HS-27A (cell line): Measurements from ENCODE around the gene SERF1B.
"Not testable (repeated sequence)": the region's sequence is repeated elsewhere in the genome, so short reads cannot be mapped to it uniquely, and the experiment has no call there.

Experiments
- DNase-seq: peaks from one replicate; pipeline ENCODE4 v3.0.0-alpha.2; 2012; ENCODE audit warnings: low read depth, missing footprints

The SERF1B gene

DNA sequence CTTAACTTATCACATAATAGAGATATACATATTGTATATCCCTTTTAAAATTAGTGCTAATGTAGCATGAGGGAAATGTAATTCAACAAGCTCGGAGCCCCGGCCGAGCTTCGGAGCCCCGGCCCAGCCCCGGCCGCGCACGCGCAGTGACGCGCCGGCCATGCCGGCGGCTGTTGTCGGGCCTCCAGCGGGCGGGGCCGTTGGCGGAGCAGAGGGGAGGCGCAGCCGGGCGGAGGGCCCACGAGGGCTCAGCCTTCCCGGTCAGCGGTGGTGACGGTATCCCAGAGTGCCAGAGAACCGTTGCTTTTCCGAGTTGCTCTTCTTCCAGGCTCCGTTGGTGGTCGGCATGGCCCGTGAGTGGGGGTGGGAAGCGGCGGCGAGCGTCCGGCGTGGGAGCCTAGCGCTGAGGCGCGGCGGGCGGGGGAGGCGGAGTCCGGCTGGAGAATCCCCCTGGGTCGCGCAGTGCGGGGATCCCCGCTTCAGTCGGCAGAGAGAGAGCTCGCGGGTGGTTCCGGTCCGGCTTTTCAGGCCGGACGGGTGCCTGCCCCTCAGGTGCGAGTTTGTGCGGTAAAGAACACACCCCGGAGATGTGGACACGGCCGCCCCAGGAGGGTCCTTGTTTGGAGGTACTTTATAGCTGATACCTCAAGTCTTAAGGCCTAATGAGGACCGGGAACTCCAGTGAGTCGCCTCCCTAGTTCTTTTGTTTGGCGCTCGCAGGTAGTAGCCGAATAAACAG, at the start of gene SERF1B:
Gene SERF1B, plus strand, starts transcription at position 146 of the 739 bp plus-strand sequence. Its CDS starts 201 bp downstream, at position 347.
- DNase-seq, result not testable (repeated sequence)

DNA sequence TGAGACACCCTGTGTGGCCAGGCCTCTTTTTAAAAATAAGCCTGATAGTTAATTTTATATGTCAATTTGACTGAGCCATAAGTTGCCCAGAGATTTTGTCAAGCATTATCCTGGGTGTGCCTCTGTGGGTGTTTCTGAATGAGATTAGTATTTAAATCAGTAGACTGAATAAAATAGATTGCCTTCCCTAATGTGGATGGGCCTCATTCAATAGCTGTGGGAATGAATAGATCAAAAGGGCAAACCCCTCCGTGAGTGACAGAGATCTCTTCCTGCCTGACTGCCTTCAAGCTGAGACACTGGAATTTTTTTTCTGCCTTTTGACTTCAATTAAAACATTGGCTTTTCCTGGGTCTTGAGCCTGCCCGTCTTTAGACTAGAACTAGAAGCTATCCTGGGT, 33.3 kb upstream of the SERF1B start:
- DNase-seq, result not testable (repeated sequence)

DNA sequence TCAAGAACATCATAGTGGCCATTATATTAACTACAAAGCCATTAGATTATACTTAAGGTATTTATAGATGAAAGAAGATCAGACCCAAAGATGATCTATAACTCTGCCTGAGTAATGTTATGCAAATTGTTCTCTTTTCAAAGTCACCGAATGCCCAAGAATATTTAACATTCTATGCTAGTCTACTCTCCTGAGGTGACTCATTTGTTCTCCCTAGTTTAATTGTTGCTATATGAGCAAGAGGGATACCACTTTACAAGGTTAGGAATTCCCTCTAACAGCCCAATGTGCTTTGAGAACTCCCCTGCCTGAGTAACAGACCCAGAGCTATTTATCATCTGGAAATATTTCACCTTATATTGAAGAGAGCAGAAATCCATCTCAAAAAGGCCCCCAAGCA, 29.5 kb upstream of the SERF1B start:
- not testable (repeated sequence) for DNase-seq

DNA sequence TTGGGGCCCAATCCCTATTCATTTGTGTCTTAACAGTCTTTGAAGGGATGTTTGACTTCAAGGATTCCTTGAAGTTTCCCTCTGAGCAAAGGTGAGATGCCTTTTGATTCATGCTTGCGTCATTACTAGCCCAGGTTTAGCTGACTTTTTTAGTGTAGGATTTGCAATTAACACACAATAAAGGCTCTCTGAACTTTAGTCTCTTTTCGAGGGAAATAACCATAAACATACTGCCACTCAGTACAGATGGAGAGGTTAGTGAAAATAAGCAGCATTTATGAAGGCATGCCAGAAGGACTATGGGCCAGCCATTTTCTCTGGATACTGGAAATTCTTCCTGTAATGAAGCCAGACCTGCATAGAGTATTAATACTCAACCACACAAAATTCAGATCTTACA, 4.4 kb upstream of the SERF1B start:
- DNase-seq, result not testable (repeated sequence)

DNA sequence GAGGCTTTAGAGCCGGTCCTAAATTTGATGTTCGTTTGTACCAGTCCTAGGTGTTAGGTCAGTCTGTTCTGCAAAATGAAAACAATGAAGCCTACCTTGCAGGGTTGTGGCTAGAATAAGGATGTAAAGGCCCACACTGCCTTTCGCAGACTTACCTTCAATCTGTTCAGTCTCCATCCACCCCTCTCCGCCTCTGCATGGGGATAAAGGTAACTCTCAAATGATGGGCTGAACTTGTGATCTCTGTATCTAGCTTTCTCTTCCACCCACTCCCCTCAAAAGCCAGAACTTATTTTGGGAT, 744 bp downstream of the SERF1B start:
- DNase-seq, result not testable (repeated sequence)

DNA sequence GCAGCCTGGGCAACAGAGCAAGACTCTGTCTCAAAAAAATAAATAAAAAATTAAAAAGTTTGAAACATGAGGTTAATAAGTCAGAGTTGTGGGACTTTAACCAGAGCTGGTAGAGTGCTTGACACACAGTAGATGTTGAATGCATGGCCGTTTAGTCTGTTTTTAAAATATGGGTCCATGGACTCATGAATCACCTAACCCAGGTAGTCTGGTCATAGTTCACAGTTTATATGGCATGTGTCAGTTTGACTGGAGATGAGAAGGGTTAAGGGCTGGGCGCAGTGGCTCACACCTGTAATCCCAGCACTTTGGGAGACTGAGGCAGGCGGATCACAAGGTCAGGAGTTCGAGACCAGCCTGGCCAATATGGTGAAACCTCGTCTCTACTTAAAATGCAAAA, 6.2 kb downstream of the SERF1B start:
- not testable (repeated sequence) for DNase-seq

DNA sequence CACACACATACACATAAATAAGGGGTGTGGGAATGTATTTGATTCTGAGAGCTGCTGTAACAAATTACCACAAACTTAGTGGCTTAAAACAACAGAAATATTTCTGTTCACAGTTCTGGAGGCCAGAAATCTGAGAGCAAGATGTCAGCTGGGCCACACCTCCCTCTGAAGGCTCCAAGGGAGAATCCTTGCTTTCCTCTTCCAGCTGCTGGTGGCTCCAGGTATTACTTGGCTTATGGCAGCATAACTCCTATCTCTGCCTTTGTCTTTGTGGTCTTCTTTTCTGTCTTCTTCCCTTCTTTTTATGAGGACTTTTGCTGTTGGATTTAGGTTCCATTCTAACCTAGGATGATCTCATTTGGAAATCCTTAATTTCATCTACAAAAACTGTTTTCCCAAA, 16.4 kb downstream of the SERF1B start:
- DNase-seq, result not testable (repeated sequence)

DNA sequence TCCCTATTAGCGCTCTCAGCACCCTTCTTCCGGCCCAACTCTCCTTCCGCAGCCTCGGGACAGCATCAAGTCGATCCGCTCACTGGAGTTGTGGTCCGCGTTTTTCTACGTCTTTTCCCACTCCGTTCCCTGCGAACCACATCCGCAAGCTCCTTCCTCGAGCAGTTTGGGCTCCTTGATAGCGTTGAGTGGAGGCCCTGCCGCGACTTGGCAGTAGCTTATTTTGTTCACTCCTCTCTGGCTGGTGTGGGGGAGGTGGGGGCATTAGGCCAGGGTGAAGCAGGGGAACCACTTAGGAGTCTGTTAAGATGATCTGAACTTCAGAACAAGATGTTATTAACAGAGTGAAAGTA, 24.7 kb downstream of the SERF1B start:
- DNase-seq, result not testable (repeated sequence)

DNA sequence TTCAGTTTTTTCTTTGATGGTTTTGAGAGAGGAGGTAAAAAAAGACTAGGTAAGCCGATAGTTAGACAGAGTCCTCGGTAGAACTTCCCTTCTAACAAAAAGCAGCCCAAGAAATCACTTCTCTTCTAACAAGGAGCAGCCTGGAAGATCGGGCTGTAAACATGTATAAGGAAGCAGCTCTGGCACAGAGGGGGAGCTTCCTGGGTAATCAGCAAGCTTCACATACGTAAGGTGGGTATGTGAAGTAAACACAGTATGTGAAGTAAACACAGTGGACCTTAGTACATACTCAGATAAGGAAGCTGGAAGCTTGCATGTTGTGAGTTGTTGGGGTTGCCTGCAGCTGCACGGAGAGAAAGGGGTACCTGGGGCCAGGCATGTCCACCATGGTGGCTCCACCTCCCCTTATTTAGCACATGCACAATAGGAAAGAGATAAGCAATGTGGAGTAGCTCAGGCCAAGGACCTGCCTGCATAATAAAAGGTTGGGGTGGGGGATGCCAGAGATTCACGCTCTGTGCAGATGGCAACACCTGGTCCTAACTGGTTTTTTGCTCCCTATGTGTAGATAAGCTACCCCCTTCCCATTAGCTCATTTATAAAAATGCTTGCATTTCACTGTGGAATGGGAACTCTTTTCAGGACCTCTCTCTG, 31.4 kb downstream of the SERF1B start:
- not testable (repeated sequence) for DNase-seq

DNA sequence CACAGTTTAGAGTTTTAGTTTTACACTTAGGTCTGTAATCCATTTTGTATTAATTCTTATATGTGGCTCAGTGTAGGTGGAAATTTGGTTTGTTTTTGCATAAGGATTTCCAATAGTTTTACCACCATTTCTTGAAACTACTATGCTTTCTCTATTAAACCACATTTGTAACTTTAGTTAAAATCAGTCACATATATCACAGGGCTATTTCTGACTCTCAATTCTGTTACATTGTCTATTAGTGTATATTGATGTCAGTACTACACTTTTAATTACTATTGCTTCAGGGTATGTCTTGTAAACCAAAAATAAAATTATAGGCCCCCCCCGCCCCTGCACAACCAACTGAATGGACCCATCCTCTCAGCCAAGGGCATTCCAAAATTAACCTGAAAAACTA, 32.1 kb downstream of the SERF1B start:
- not testable (repeated sequence) for DNase-seq

DNA sequence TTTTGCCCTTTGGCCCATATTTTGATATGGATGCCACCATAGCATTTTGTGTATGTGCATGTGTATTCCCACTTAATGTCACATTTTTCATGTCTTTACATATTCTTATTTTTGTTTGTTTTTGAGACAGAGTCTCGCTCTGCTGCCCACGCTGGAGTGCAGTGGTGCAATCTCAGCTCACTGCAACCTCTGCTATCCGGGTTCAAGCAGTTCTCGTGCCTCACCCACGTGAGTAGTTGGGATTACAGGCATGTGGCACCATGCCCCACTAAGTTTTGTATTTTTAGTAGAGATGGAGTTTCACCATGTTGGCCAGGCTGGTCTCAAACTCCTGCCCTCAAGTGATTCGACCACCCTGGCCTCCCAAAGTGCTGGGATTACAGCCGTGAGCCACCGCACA, 52.6 kb downstream of the SERF1B start:
- not testable (repeated sequence) for DNase-seq

DNA sequence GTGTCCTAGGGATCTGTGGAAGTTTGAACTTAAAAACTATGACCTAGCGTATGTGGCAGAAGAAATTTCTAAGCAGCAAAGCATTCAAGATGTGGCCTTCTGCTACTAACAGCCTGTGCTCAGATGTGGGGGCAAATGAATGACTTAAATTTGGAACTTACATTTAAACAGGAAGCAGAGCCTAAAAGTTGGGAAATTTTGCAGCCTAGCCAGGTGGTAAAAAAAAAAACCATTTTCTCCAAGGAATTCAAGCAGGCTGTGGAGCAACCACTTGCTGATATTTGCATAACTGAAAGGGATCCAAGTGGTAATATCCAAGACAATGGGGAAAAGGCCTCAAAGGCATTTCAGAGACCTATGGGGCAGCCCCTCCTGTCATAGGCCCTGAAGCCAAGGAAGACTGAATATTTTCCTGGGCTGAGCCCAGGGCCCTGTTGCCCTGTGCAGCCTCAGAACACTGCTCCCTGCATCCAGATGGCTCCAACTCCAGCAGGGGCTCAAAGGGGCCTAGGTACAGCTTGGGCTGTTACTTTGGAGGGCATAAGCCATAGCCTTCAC, 63.9 kb downstream of the SERF1B start:
- not testable (repeated sequence) for DNase-seq

DNA sequence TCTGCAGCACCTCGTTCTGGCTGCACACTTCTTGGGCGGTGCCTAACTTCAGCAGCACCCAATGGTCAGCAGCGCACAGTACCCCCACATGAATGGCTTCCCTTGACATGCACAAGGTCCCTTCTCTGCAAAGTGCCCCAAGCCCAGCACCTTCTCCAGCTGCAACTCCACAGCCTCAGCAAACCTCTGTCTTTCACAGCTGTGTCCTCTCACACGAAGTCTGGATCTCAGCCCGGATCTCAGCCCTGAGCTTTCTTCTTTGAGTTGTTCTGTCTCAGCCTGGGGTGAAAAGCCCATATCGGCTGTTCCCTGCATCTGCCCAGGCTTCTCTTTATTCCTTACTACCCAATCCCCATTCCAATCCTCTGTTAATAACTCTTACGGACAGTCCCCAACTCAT, 66.7 kb downstream of the SERF1B start:
- DNase-seq, result not testable (repeated sequence)
